ENCODE measurements around the gene RND3. TPM values are rescaled to one million over a fixed set of nuclear protein-coding genes. Genes with fewer than 3 reads are reported as not detected.

The RND3 gene
- total and polyA plus RNA-seq, 10 of the 15 experiments (the other 5 are each of a cell fraction or from before 2014, with no cell fraction given), result 0.38 to 18.3 (median 0.93) TPM

- no peak for TF ChIP-seq BCL11A (IDR thresholded peaks at IDR 0.05; ENCODE audit: low read depth, low read length)
- no peak for TF ChIP-seq BMI1 (IDR thresholded peaks at IDR 0.05; ENCODE audit: borderline replicate concordance)
Observed at GRCh38 chr2:150465703-150466569, 21.5 kb downstream of the RND3 start (continued).

DNA sequence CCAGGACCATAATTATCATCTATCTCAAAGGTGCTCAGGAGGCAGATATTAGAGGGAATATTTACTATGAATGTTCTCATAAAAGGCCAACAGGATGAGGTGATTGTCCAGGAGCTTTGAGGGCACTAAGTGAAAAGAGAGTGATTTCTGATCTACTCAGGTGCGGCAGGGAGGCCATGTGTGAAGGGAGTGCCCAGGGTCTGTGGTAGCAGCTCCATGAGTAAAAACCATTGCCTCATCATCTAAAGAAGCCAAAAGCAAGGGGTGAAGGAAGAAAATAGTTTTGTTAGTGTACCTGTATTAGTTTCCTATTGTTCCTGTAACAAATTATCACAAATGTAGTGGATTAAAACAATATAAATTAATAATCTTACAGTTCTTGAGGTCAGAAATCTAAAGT, 22.5 kb downstream of the RND3 start:
- H3K9ac ChIP-seq (ENCODE audit: control insufficient read depth, insufficient read depth, low read length), result no peak overlapping the region
- no peak for TF ChIP-seq CBFB (IDR thresholded peaks at IDR 0.05; ENCODE audit: low read depth)
- TF ChIP-seq ZSCAN29 (IDR thresholded peaks at IDR 0.05), result no peak
- TF ChIP-seq POLR2AphosphoS2 (IDR thresholded peaks at IDR 0.05; ENCODE audit: low read depth, low read length), result no peak
- TF ChIP-seq, protein P1, sequence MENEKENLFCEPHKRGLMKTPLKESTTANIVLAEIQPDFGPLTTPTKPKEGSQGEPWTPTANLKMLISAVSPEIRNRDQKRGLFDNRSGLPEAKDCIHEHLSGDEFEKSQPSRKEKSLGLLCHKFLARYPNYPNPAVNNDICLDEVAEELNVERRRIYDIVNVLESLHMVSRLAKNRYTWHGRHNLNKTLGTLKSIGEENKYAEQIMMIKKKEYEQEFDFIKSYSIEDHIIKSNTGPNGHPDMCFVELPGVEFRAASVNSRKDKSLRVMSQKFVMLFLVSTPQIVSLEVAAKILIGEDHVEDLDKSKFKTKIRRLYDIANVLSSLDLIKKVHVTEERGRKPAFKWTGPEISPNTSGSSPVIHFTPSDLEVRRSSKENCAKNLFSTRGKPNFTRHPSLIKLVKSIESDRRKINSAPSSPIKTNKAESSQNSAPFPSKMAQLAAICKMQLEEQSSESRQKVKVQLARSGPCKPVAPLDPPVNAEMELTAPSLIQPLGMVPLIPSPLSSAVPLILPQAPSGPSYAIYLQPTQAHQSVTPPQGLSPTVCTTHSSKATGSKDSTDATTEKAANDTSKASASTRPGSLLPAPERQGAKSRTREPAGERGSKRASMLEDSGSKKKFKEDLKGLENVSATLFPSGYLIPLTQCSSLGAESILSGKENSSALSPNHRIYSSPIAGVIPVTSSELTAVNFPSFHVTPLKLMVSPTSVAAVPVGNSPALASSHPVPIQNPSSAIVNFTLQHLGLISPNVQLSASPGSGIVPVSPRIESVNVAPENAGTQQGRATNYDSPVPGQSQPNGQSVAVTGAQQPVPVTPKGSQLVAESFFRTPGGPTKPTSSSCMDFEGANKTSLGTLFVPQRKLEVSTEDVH (IDR thresholded peaks at IDR 0.05; ENCODE audit: low read depth, partially characterized antibody), result no peak
- no peak for ATAC-seq
- ChIA-PET SMC1A (ENCODE audit: uncharacterized antibody, unreplicated experiment) (interaction anchor here (0.6 to 1.1 kb wide), 4 partner anchors 12 to 1033 kb away, joined by 3 to 4 read pairs (median 3); no protein-coding TSS in a partner anchor), POLR2A (interaction anchor here (0.7 kb wide), 1 partner anchor 74 kb away, joined by 3 read pairs; no protein-coding TSS in a partner anchor), RAD21 (ENCODE audit: unreplicated experiment) (interaction anchor here (1.2 kb wide), 1 partner anchor 8 kb away, joined by 3 read pairs; no protein-coding TSS in a partner anchor), CTCF (interaction anchor here (2.0 kb wide), 1 partner anchor 17 kb away, joined by 5 read pairs; no protein-coding TSS in a partner anchor)
- 74% methylated on average over 1 of the region's 1 CpG for WGBS (ENCODE audit: insufficient coverage, insufficient replicate concordance, low lambda C conversion rate, missing lambda C conversion rate)
- H3K79me2 ChIP-seq (ENCODE audit: control insufficient read depth, insufficient read depth, low read length), result no peaks in the 10 kb centered on the region
- intact Hi-C loops (cut with micrococcal nuclease; ENCODE audit: unreplicated experiment) (no loop called here), in situ Hi-C loops (cut with MboI) (no loop called here)
- no peak overlapping the region for H3K4me2 ChIP-seq (ENCODE audit: control insufficient read depth, insufficient read depth)
- no peaks in the 10 kb centered on the region for H3K36me3 ChIP-seq (ENCODE audit: control insufficient read depth in 2 of 2, insufficient read depth in 2 of 2, low read length in 1 of 2)
- DNase-seq (ENCODE audit: low read depth, low spot score), result no peak
- no peak overlapping the region for H2AFZ ChIP-seq (ENCODE audit: control insufficient read depth, low read depth, low read length)
- no peaks in the 10 kb centered on the region for H4K20me1 ChIP-seq (ENCODE audit: control insufficient read depth, insufficient read depth)
- no peaks in the 10 kb centered on the region for H3K9me3 ChIP-seq (replicated peaks; ENCODE audit: control insufficient read depth, insufficient read depth, low read length)
- BruUV-seq (replicated peaks), result no TSS peak
- H3K27me3 ChIP-seq (replicated peaks in 1 of 2; ENCODE audit: control insufficient read depth in 2 of 2, insufficient read depth in 2 of 2, low read length in 1 of 2), result no peaks in the 10 kb centered on the region
- no peak for FAIRE-seq
- H3K4me3 ChIP-seq, result no peak overlapping the region
- H3K4me1 ChIP-seq (ENCODE audit: control insufficient read depth, insufficient read depth, low read length), result no peaks in the 10 kb centered on the region
- no peak overlapping the region for H3K27ac ChIP-seq (ENCODE audit: control insufficient read depth, insufficient read depth)
